ENCODE measurements around the gene PDIK1L. TPM values are rescaled to one million over a fixed set of nuclear protein-coding genes. Genes with fewer than 3 reads are reported as not detected.
A peak's percentile ranks its signal among the peaks of the same experiment; 100 is the strongest.

PDIK1L gene
- total and polyA plus RNA-seq, 2 of the 8 experiments (the other 6 are each of a cell fraction or from before 2014, with no cell fraction given), result 0.95 to 4.5 TPM

GRCh38 chr1:26161415-26162219 lies 50.0 kb downstream of the PDIK1L start:
- Histone ChIP-seq H3K4me1 (replicated peaks in 1 of 4; ENCODE audit: control insufficient read depth in 3 of 4, insufficient read depth in 4 of 4, low read length in 3 of 4) (peaks cover 10 to 47% (median 21%) of the 10 kb centered on the region in 4 experiments), H4K8ac (ENCODE audit: extremely low read depth, insufficient read depth, low read length) (peak overlapping the region; percentile 74), H2AK5ac (ENCODE audit: low read depth, low read length) (no peak overlapping the region), H2BK120ac (replicated peaks; ENCODE audit: low read depth, low read length) (no peak overlapping the region), H3K79me2 (ENCODE audit: control insufficient read depth in 1 of 2, insufficient read depth in 2 of 2, low read length in 2 of 2) (no peaks in the 10 kb centered on the region), H3K14ac (ENCODE audit: insufficient read length) (no peak overlapping the region), H2BK12ac (ENCODE audit: low read depth, low read length) (peak overlapping the region; percentile 84; the same call in 1 of the 2 replicates), H3K9me3 (ENCODE audit: insufficient read depth in 2 of 2, low read depth in 1 of 2, low read length in 1 of 2) (no peaks in the 10 kb centered on the region), H3K4me2 (ENCODE audit: insufficient read depth in 1 of 2, low read depth in 2 of 2, low read length in 2 of 2) (peak overlapping the region; percentile 44 to 95), H3K23me2 (ENCODE audit: low read depth, low read length) (peaks cover 9% of the 10 kb centered on the region; the same call in 1 of the 2 replicates), H3K36me3 (ENCODE audit: control insufficient read depth in 2 of 4, insufficient read depth in 4 of 4, low read length in 3 of 4) (no peaks in the 10 kb centered on the region), H3K27me3 (replicated peaks in 1 of 4; ENCODE audit: control insufficient read depth in 3 of 4, extremely low read depth in 1 of 4, insufficient read depth in 3 of 4, low read length in 3 of 4) (peaks cover 35 to 78% (median 71%) of the 10 kb centered on the region in 4 experiments), H2AFZ (ENCODE audit: low read length) (peak overlapping the region; percentile 60; the same call in 1 of the 2 replicates), H3K27ac (ENCODE audit: low read depth, low read length) (no peak overlapping the region), H2BK15ac (ENCODE audit: low read length) (peak overlapping the region; percentile 72; the same call in 1 of the 2 replicates), H3K18ac (ENCODE audit: extremely low read depth, low read length) (peak overlapping the region; percentile 60), H3K4ac (replicated peaks; ENCODE audit: insufficient read length, low read depth, low read length) (no peak overlapping the region), H3K23ac (ENCODE audit: insufficient read length) (no peak overlapping the region), H3K79me1 (ENCODE audit: low read depth, low read length) (no peaks in the 10 kb centered on the region), H2BK5ac (ENCODE audit: low read depth, low read length) (no peak overlapping the region), H4K91ac (replicated peaks; ENCODE audit: insufficient read length, low read length) (peak overlapping the region; percentile 47), H4K20me1 (replicated peaks in 1 of 2; ENCODE audit: control insufficient read depth in 1 of 2, insufficient read depth in 2 of 2, low read length in 2 of 2) (peaks cover 3 to 5% of the 10 kb centered on the region in 2 experiments), H3K9ac (replicated peaks in 1 of 4; ENCODE audit: extremely low read depth in 1 of 4, low read depth in 3 of 4, low read length in 3 of 4) (peak overlapping the region in 2 of 4 experiments; percentile 54 to 66; a peak in 4 of 7 replicates), H2BK20ac (ENCODE audit: low read length) (no peak overlapping the region), H3K56ac (replicated peaks; ENCODE audit: insufficient read length, low read depth, low read length) (no peak overlapping the region), H4K5ac (ENCODE audit: insufficient read length, low read depth, low read length) (no peak overlapping the region), H3K4me3 (ENCODE audit: extremely low read depth in 1 of 4, insufficient read depth in 2 of 4, low read depth in 3 of 4, low read length in 4 of 4) (peak overlapping the region; percentile 11 to 66 (median 48))
- WGBS, 2 experiments (ENCODE audit: extremely low coverage in 1 of 2, insufficient coverage in 1 of 2, insufficient read length in 1 of 2, insufficient replicate concordance in 2 of 2, low coverage in 1 of 2, low lambda C conversion rate in 2 of 2, missing lambda C conversion rate in 1 of 2), result 2% methylated on average over 91 of the region's 98 CpGs; no CpG with 5 or more reads in 1 of the 2 experiments
- FAIRE-seq (no peak), DNase-seq (ENCODE audit: low read depth in 1 of 2, low spot score in 2 of 2) (peak in 1 of 2 experiments; percentile 84)
- ChIA-PET CTCF (ENCODE audit: partially characterized antibody) (interaction anchor here (1.0 to 4.0 kb wide), 8 partner anchors 14 to 126 kb away, joined by 3 to 18 read pairs (median 4); partner anchors contain the start of gene CEP85), POLR2A (ENCODE audit: partially characterized antibody) (interaction anchor here (0.7 to 2.4 kb wide), 4 partner anchors 8 to 64 kb away, joined by 3 to 5 read pairs (median 3); partner anchors contain the start of gene ZNF593)
- TF ChIP-seq EZH2 (IDR thresholded peaks at IDR 0.05; ENCODE audit: low read depth, low read length, severe bottlenecking), result peak; percentile 70
- no peak for TF ChIP-seq FOSL1 (IDR thresholded peaks at IDR 0.05; ENCODE audit: insufficient read depth, low read depth, low read length)
- peak; percentile 100 for TF ChIP-seq E2F6 (IDR thresholded peaks at IDR 0.05)
- peak; percentile 71 for TF ChIP-seq SUZ12 (IDR thresholded peaks at IDR 0.05; ENCODE audit: low read length)
- no peak for TF ChIP-seq SP4 (IDR thresholded peaks at IDR 0.05; ENCODE audit: low read length)
- 0 out of 3 replicates have a peak, but pooled peaks of 1 of the 2 experiments have one; percentile 40 for TF ChIP-seq POLR2A (IDR thresholded peaks at IDR 0.05; ENCODE audit: control extremely low read depth in 1 of 2, low read depth in 2 of 2, low read length in 2 of 2)
- 0 out of 4 replicates have a peak, but pooled peaks of 1 of the 3 experiments have one; percentile 2 for TF ChIP-seq CTCF (IDR thresholded peaks at IDR 0.05; ENCODE audit: control extremely low read depth in 1 of 3, insufficient read depth in 1 of 3, low read depth in 1 of 3, low read length in 3 of 3)
